GM08714 (cell line): ENCODE results near the gene NOTUM.

Experiments used
- H3K4me3 ChIP-seq: fragments of 200-500 bp; sonication (Bioruptor generic); 2 replicates; pipeline ENCODE4 v1.5.1; 2014; ENCODE audit warnings: mild to moderate bottlenecking, low read length, inconsistent platforms
- ZNF274 ChIP-seq: IDR thresholded peaks from 2 replicates; pipeline ENCODE4 v1.6.1; 2012; ENCODE audit warnings: mild to moderate bottlenecking, low read depth, low read length

NOTUM gene

GRCh38 chr17:81951785-81952684, 9.0 kb downstream of the NOTUM start:
- TF ChIP-seq ZNF274: no peak
- H3K4me3 ChIP-seq: no peak overlapping the region

GRCh38 chr17:81950501-81950900, 10.5 kb downstream of the NOTUM start:
- H3K4me3 ChIP-seq: no peak overlapping the region
- no peak for TF ChIP-seq ZNF274

- no peak overlapping the region for H3K4me3 ChIP-seq
- no peak for TF ChIP-seq ZNF274
Measured at GRCh38 chr17:81948635-81949378, 12.2 kb downstream of the NOTUM start.

- TF ChIP-seq ZNF274: no peak
- H3K4me3 ChIP-seq: no peak within 1 kb of the TSS
Measured at GRCh38 chr17:81947189-81947588, 13.8 kb downstream of the NOTUM start, which contains the start of gene MYADML2. MYADML2 (minus strand) TSS chr17:81947233; CDS start chr17:81941741, 5,492 bp downstream.

GRCh38 chr17:81944858-81945257, 16.1 kb downstream of the NOTUM start:
- no peak for TF ChIP-seq ZNF274
- H3K4me3 ChIP-seq: no peak overlapping the region

GRCh38 chr17:81942167-81942553, 18.8 kb downstream of the NOTUM start:
- no peak for TF ChIP-seq ZNF274
- no peak overlapping the region for H3K4me3 ChIP-seq

- no peak for TF ChIP-seq ZNF274
- no peak overlapping the region for H3K4me3 ChIP-seq
Measured at GRCh38 chr17:81941484-81942166, 19.4 kb downstream of the NOTUM start.

GRCh38 chr17:81940538-81941483, 20.2 kb downstream of the NOTUM start:
- no peak for TF ChIP-seq ZNF274
- H3K4me3 ChIP-seq: no peak overlapping the region

GRCh38 chr17:81939881-81940385, 21.1 kb downstream of the NOTUM start:
- TF ChIP-seq ZNF274: no peak

GRCh38 chr17:81939218-81939617, 21.8 kb downstream of the NOTUM start:
- no peak overlapping the region for H3K4me3 ChIP-seq
- TF ChIP-seq ZNF274: no peak

More at GRCh38 chr17:81939881-81940385, 21.1 kb downstream of the NOTUM start:
- H3K4me3 ChIP-seq: no peak overlapping the region

GRCh38 chr17:81935709-81936084, 25.3 kb downstream of the NOTUM start:
- no peak overlapping the region for H3K4me3 ChIP-seq
- TF ChIP-seq ZNF274: no peak

GRCh38 chr17:81934850-81935708, 25.9 kb downstream of the NOTUM start:
- H3K4me3 ChIP-seq: no peak overlapping the region

More at GRCh38 chr17:81934850-81935708, 25.9 kb downstream of the NOTUM start:
- TF ChIP-seq ZNF274: no peak
